ENCODE measurements around the gene CTSW. TPM values are rescaled to one million over a fixed set of nuclear protein-coding genes. Genes with fewer than 3 reads are reported as not detected.

The CTSW gene
- total RNA-seq, 2 experiments from 2014 or later = 20.6 to 21.6 TPM

- H3K4me3 Mint-ChIP-seq = no peak overlapping the region
- H3K27ac Mint-ChIP-seq = no peak overlapping the region
- H3K36me3 Mint-ChIP-seq (ENCODE audit: low read depth) = no peaks in the 10 kb centered on the region
- POLR2A ChIA-PET = interaction anchor here (0.9 to 2.2 kb wide), 7 partner anchors 16 to 122 kb away, joined by 3 to 20 read pairs (median 8); partner anchors contain the start of genes CCDC85B, FIBP, KAT5 and MUS81
- Histone ChIP-seq H3K4me3 (ENCODE audit: low read length) (peak overlapping the region; percentile 76), H3K27ac (ENCODE audit: low read depth in 1 of 2, low read length in 2 of 2) (no peak overlapping the region), H3K27me3 (ENCODE audit: control insufficient read depth in 1 of 2, insufficient read depth in 2 of 2, low read length in 2 of 2) (no peaks in the 10 kb centered on the region), H3K36me3 (ENCODE audit: insufficient read depth, low read length) (no peaks in the 10 kb centered on the region), H3K9me3 (ENCODE audit: control insufficient read depth in 1 of 2, insufficient read depth in 1 of 2, low read length in 2 of 2) (no peaks in the 10 kb centered on the region), H3K4me1 (ENCODE audit: insufficient read depth, low read length) (peaks cover 24% of the 10 kb centered on the region)
- no peaks in the 10 kb centered on the region for H3K9me3 Mint-ChIP-seq
- DNase-seq (peak in 1 of 14 experiments; percentile 13), ATAC-seq (ENCODE audit: poor library complexity) (peak; percentile 8)
- no peak for TF ChIP-seq CTCF (IDR thresholded peaks at IDR 0.05)
- no peaks in the 10 kb centered on the region for H3K27me3 Mint-ChIP-seq
- H3K4me1 Mint-ChIP-seq (ENCODE audit: low read depth) = peaks cover 6% of the 10 kb centered on the region
- intact Hi-C loops (cut with DNase I, micrococcal nuclease) = no loop called here
- CTCF ChIA-PET = interaction anchor here (1.3 to 2.7 kb wide), 5 partner anchors 16 to 122 kb away, joined by 3 to 12 read pairs (median 4); partner anchors contain the start of genes CCDC85B, KAT5 and MUS81
Measured at GRCh38 chr11:65834202-65834601, 45.4 kb upstream of the CTSW start.

GRCh38 chr11:65842144-65842543 lies 37.5 kb upstream of the CTSW start:
- H3K36me3 ChIP-seq (ENCODE audit: insufficient read depth, low read length) = no peaks in the 10 kb centered on the region
- Mint-ChIP-seq H3K4me1 (ENCODE audit: low read depth) (no peaks in the 10 kb centered on the region), H3K27ac (no peak overlapping the region), H3K27me3 (no peaks in the 10 kb centered on the region), H3K4me3 (no peak overlapping the region), H3K9me3 (no peaks in the 10 kb centered on the region), H3K36me3 (ENCODE audit: low read depth) (no peaks in the 10 kb centered on the region)
- no peak overlapping the region for H3K4me3 ChIP-seq (ENCODE audit: low read length)
- H3K27ac ChIP-seq (ENCODE audit: low read depth in 1 of 2, low read length in 2 of 2) = no peak overlapping the region
- intact Hi-C loops (cut with DNase I, micrococcal nuclease) = no loop called here
- TF ChIP-seq CTCF (IDR thresholded peaks at IDR 0.05) = no peak
- POLR2A ChIA-PET = no interaction called here
- H3K27me3 ChIP-seq (ENCODE audit: control insufficient read depth in 1 of 2, insufficient read depth in 2 of 2, low read length in 2 of 2) = no peaks in the 10 kb centered on the region
- ATAC-seq (ENCODE audit: poor library complexity) = no peak
- DNase-seq = no peak
- no peaks in the 10 kb centered on the region for H3K4me1 ChIP-seq (ENCODE audit: insufficient read depth, low read length)
- no peaks in the 10 kb centered on the region for H3K9me3 ChIP-seq (ENCODE audit: control insufficient read depth in 1 of 2, insufficient read depth in 1 of 2, low read length in 2 of 2)
- CTCF ChIA-PET = no interaction called here

- no peak overlapping the region for H3K27ac ChIP-seq (ENCODE audit: low read depth in 1 of 2, low read length in 2 of 2)
- no peak overlapping the region for H3K4me3 ChIP-seq (ENCODE audit: low read length)
- Mint-ChIP-seq H3K27me3 (no peaks in the 10 kb centered on the region), H3K4me1 (ENCODE audit: low read depth) (no peaks in the 10 kb centered on the region), H3K36me3 (ENCODE audit: low read depth) (no peaks in the 10 kb centered on the region), H3K27ac (no peak overlapping the region), H3K4me3 (no peak overlapping the region), H3K9me3 (no peaks in the 10 kb centered on the region)
- no peak for ATAC-seq (ENCODE audit: poor library complexity)
- ChIA-PET POLR2A (no interaction called here), CTCF (no interaction called here)
- intact Hi-C loops (cut with DNase I, micrococcal nuclease) = no loop called here
- no peak for DNase-seq
- no peaks in the 10 kb centered on the region for H3K36me3 ChIP-seq (ENCODE audit: insufficient read depth, low read length)
- H3K4me1 ChIP-seq (ENCODE audit: insufficient read depth, low read length) = no peaks in the 10 kb centered on the region
- TF ChIP-seq CTCF (IDR thresholded peaks at IDR 0.05) = no peak
- H3K27me3 ChIP-seq (ENCODE audit: control insufficient read depth in 1 of 2, insufficient read depth in 2 of 2, low read length in 2 of 2) = no peaks in the 10 kb centered on the region
- H3K9me3 ChIP-seq (ENCODE audit: control insufficient read depth in 1 of 2, insufficient read depth in 1 of 2, low read length in 2 of 2) = no peaks in the 10 kb centered on the region
Measured at GRCh38 chr11:65843811-65844210, 35.8 kb upstream of the CTSW start.

Data from CD4-positive, alpha-beta T cell (primary cell).